Smooth muscle cell (in vitro differentiated cells): Measurements from ENCODE around the gene DYNC2LI1. TPM values are rescaled to one million over a fixed set of nuclear protein-coding genes. Genes with fewer than 3 reads are reported as not detected.
"Not testable (repeated sequence)": the region's sequence is repeated elsewhere in the genome, so short reads cannot be mapped to it uniquely, and the experiment has no call there.

ENCODE experiments used
- DNase-seq: peaks from one replicate; lab custom pipeline; 2025; ENCODE audit not compliant: unreplicated experiment; lab: John Stamatoyannopoulos, UW
- H2AFZ ChIP-seq: fragments of 200-600 bp; sonication (generic); 2 replicates; pipeline ENCODE4 v1.6.0; 2016; ENCODE audit warnings: antibody characterized with exemption, low read depth, mild to moderate bottlenecking
- H3F3A ChIP-seq: fragments of 200-600 bp; sonication (generic); 2 replicates; pipeline ENCODE4 v1.6.0; 2017; ENCODE audit warnings: antibody characterized with exemption, low read depth
- H3K27ac ChIP-seq: fragments of 200-600 bp; sonication (generic); 2 replicates; pipeline ENCODE4 v1.5.1; 2016; ENCODE audit warnings: low read depth, mild to moderate bottlenecking
- H3K27me3 ChIP-seq: fragments of 200-600 bp; sonication (generic); 2 replicates; pipeline ENCODE4 v1.6.1; 2016; ENCODE audit warnings: low read depth, mild to moderate bottlenecking
- H3K36me3 ChIP-seq: fragments of 200-600 bp; sonication (generic); 2 replicates; pipeline ENCODE4 v1.5.1; 2016; ENCODE audit warnings: low read depth
- H3K4me1 ChIP-seq: fragments of 200-600 bp; sonication (generic); 2 replicates; pipeline ENCODE4 v1.5.1; 2016; ENCODE audit warnings: low read depth
- H3K4me2 ChIP-seq: fragments of 200-600 bp; sonication (generic); 2 replicates; pipeline ENCODE4 v1.6.0; 2016; ENCODE audit warnings: mild to moderate bottlenecking
- H3K4me3 ChIP-seq: fragments of 200-600 bp; sonication (generic); 2 replicates; pipeline ENCODE4 v1.5.1; 2016; ENCODE audit warnings: mild to moderate bottlenecking
- H3K79me2 ChIP-seq: fragments of 200-600 bp; sonication (generic); 2 replicates; pipeline ENCODE4 v1.6.0; 2016; ENCODE audit warnings: low read depth, mild to moderate bottlenecking
- H3K9ac ChIP-seq: fragments of 200-600 bp; sonication (generic); 2 replicates; pipeline ENCODE4 v1.6.0; 2016; ENCODE audit warnings: low read depth
- H3K9me3 ChIP-seq: fragments of 200-600 bp; sonication (generic); replicated peaks from 2 replicates; pipeline ENCODE4 v1.5.1; 2016; ENCODE audit warnings: low read depth
- H4K20me1 ChIP-seq: fragments of 200-600 bp; sonication (generic); 2 replicates; pipeline ENCODE4 v1.6.0; 2016; ENCODE audit warnings: low read depth
- CTCF ChIP-seq: fragments of 200-600 bp; sonication (generic); IDR thresholded peaks from 2 replicates; pipeline ENCODE4 v1.5.1; 2017; ENCODE audit warnings: borderline replicate concordance, mild to moderate bottlenecking, antibody characterized with exemption; ENCODE audit not compliant: insufficient read depth, poor library complexity, severe bottlenecking
- WGBS: methylation state at CpG from one replicate; pipeline ENCODE4 v1.1.7; 2016; ENCODE audit warnings: low lambda C conversion rate; 5-methylcytosine and 5-hydroxymethylcytosine counted together
- polyA plus RNA-seq: library from polyadenylated mRNA; unstranded; fragments of >200 nt; fragmentation: Nextera tagmentation; extraction: Ambion mirVana; gene quantifications from 2 replicates; pipeline ENCODE4 v1.2.1, GENCODE V29; 2016
- total RNA-seq: library from RNA; depleted of rRNA; stranded (reverse); fragments of >200 nt; gene quantifications from 2 replicates; pipeline ENCODE4 v1.2.3, GENCODE V29; 2014

Gene DYNC2LI1
- total RNA-seq (35.9 and 46.7 TPM in 2 replicates), polyA plus RNA-seq (17.8 and 22.0 TPM in 2 replicates)

- no peaks in the 10 kb centered on the region for H3K36me3 ChIP-seq
- no peaks in the 10 kb centered on the region for H3K9me3 ChIP-seq
- H3K27me3 ChIP-seq = no peaks in the 10 kb centered on the region
- peak within 1 kb of the TSS; percentile 86 for H3K4me2 ChIP-seq
- H3K4me1 ChIP-seq = peaks cover 6% of the 10 kb centered on the region
- DNase-seq = peak; percentile 43
- H3F3A ChIP-seq = no peaks in the 10 kb centered on the region
- WGBS = 2% methylated on average over 31 of the region's 31 CpGs
- H2AFZ ChIP-seq = peak within 1 kb of the TSS; percentile 85
- H3K79me2 ChIP-seq = no peaks in the 10 kb centered on the region
- TF ChIP-seq CTCF = no peak
- H3K27ac ChIP-seq = peak within 1 kb of the TSS; percentile 89
- peak within 1 kb of the TSS; percentile 74 for H3K4me3 ChIP-seq
- H3K9ac ChIP-seq = peak within 1 kb of the TSS; percentile 90
- no peaks in the 10 kb centered on the region for H4K20me1 ChIP-seq
These were observed at the start of gene DYNC2LI1 for GRCh38 chr2:43773876-43774613. TSS of gene DYNC2LI1 (plus strand) at chr2:43774039. CDS start at chr2:43774139, 100 bp downstream.

GRCh38 chr2:43724728-43725526, 48.9 kb upstream of the DYNC2LI1 start:
- WGBS = 33% methylated on average over 4 of the region's 4 CpGs
- Histone ChIP-seq H3K27ac (no peak overlapping the region), H2AFZ (peak overlapping the region; percentile 83), H3K4me2 (peak overlapping the region; percentile 78), H3K4me1 (peaks cover 11% of the 10 kb centered on the region), H3K4me3 (peak overlapping the region; percentile 10), H3K36me3 (no peaks in the 10 kb centered on the region), H3K27me3 (no peaks in the 10 kb centered on the region), H3K9ac (no peak overlapping the region), H3F3A (peaks cover 6% of the 10 kb centered on the region), H3K9me3 (no peaks in the 10 kb centered on the region), H3K79me2 (no peaks in the 10 kb centered on the region), H4K20me1 (no peaks in the 10 kb centered on the region)
- no peak for DNase-seq
- TF ChIP-seq CTCF = no peak

- H4K20me1 ChIP-seq = no peaks in the 10 kb centered on the region
- 96% methylated on average over 3 of the region's 3 CpGs for WGBS
- H3K27ac ChIP-seq = no peak overlapping the region
These were observed 48.1 kb upstream of the DYNC2LI1 start for GRCh38 chr2:43725711-43726246.

GRCh38 chr2:43726961-43727633, 46.7 kb upstream of the DYNC2LI1 start:
- not testable (repeated sequence) for DNase-seq, H3K79me2 ChIP-seq, H3F3A ChIP-seq, H3K9me3 ChIP-seq, H4K20me1 ChIP-seq, H3K4me3 ChIP-seq, H3K27me3 ChIP-seq, H3K4me2 ChIP-seq, H2AFZ ChIP-seq, H3K27ac ChIP-seq, H3K36me3 ChIP-seq, H3K9ac ChIP-seq
- peaks cover 11% of the 10 kb centered on the region for H3K4me1 ChIP-seq
- WGBS = 69% methylated on average over 14 of the region's 14 CpGs

More at GRCh38 chr2:43725711-43726246, 48.1 kb upstream of the DYNC2LI1 start:
- H3K79me2 ChIP-seq = no peaks in the 10 kb centered on the region
- no peaks in the 10 kb centered on the region for H3K36me3 ChIP-seq
- no peaks in the 10 kb centered on the region for H3K9me3 ChIP-seq
- DNase-seq = no peak
- no peaks in the 10 kb centered on the region for H3K27me3 ChIP-seq
- no peak overlapping the region for H3K9ac ChIP-seq
- no peak for TF ChIP-seq CTCF
- no peak overlapping the region for H3K4me2 ChIP-seq
- peaks cover 11% of the 10 kb centered on the region for H3K4me1 ChIP-seq
- no peak overlapping the region for H3K4me3 ChIP-seq
- H2AFZ ChIP-seq = peak overlapping the region; percentile 83
- peaks cover 6% of the 10 kb centered on the region for H3F3A ChIP-seq
